Fibroblast of villous mesenchyme (primary cell): ENCODE results near the gene UGGT1. TPM values are rescaled to one million over a fixed set of nuclear protein-coding genes. Genes with fewer than 3 reads are reported as not detected.

Source experiments
- DNase-seq: peaks from one replicate; pipeline ENCODE4 v3.0.0-alpha.2; 2010; ENCODE audit warnings: low read depth
- H3K4me3 ChIP-seq: 2 replicates; pipeline ENCODE4 v1.5.1; 2011; ENCODE audit warnings: low read depth, mild to moderate bottlenecking, low read length
- CTCF ChIP-seq: IDR thresholded peaks from 2 replicates; pipeline ENCODE4 v1.5.1; 2012; ENCODE audit warnings: low read depth, mild to moderate bottlenecking, low read length; ENCODE audit not compliant: insufficient read depth
- total RNA-seq: library from RNA; depleted of rRNA; stranded (reverse); fragments of >200 nt; gene quantifications from 2 replicates; pipeline ENCODE4 v1.2.3, GENCODE V29; 2012

Gene UGGT1
- total RNA-seq, 1 donor, result 75.1 TPM

- DNase-seq, result no peak
- TF ChIP-seq CTCF, result no peak
- H3K4me3 ChIP-seq, result no peak overlapping the region
Measured at GRCh38 chr2:128195435-128195984, 104.5 kb downstream of the UGGT1 start.

DNA sequence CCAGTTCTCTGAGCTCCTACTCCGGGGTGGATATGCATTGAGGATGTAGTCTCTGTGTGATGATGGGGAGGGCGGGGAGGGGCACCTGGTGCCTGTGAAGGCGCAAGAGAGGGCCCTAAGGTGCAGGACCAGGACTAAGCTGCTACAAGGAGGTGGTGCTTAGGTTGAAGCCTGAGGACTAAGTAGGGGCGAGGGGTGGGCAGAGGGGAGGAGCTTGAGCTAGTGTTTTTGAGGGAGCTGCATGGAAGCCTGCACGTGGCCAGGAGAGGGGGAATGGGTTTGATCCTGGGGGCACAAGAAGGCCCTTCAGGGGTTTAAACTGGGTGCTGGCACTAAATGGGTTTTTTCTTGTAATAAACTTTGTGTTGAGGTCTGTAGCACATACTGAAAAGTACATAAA, 105.0 kb downstream of the UGGT1 start:
- TF ChIP-seq CTCF, result no peak
- H3K4me3 ChIP-seq, result no peak overlapping the region
- no peak for DNase-seq

DNA sequence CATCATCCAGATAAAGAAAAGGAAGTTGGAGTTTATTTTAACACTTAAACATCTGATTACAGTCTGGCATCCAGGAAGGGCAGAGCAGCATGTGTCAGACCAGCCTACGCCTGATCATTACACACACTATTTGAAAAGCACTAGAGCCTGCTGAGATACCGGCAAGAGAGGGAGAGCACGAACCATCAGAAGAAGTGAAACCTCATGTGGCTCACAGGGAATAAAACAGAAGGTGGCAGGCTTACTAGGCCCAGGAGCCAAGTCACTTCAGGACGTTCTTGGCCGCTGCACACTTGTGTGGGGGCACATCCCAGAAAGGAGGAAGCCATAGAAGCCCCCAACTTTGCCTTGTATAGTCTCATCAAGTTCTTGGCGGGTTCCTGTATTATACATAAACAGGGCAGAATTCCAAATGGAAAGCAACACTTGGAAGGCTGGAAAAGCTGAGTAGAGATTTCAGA, 105.5 kb downstream of the UGGT1 start:
- DNase-seq, result peak; percentile 50
- H3K4me3 ChIP-seq, result no peak overlapping the region
- no peak for TF ChIP-seq CTCF

GRCh38 chr2:128197059-128197458, 106.1 kb downstream of the UGGT1 start:
- DNase-seq, result no peak
- no peak for TF ChIP-seq CTCF

GRCh38 chr2:128198656-128199055, 107.7 kb downstream of the UGGT1 start:
- no peak overlapping the region for H3K4me3 ChIP-seq
- DNase-seq, result no peak
- no peak for TF ChIP-seq CTCF

More at GRCh38 chr2:128197059-128197458, 106.1 kb downstream of the UGGT1 start:
- H3K4me3 ChIP-seq, result no peak overlapping the region

DNA sequence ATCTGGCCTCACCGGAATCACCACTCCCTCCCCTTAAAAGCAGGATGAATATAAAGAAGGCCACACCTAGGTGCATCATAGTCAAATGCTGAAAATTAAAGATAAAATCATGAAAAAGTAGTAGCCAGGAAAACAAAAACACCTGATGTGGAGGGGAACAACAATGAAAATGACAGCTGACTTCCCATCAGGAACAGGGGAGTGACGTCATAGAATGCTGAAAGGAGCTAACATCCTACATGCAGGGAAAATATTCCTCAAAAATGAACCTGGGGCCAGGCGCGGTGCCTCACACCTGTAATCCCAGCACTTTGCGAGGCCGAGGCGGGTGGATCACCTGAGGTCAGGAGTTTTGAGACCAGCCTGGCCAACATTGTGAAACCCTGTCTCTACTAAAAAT, 108.1 kb downstream of the UGGT1 start:
- TF ChIP-seq CTCF, result no peak
- DNase-seq, result no peak
- no peak overlapping the region for H3K4me3 ChIP-seq

DNA sequence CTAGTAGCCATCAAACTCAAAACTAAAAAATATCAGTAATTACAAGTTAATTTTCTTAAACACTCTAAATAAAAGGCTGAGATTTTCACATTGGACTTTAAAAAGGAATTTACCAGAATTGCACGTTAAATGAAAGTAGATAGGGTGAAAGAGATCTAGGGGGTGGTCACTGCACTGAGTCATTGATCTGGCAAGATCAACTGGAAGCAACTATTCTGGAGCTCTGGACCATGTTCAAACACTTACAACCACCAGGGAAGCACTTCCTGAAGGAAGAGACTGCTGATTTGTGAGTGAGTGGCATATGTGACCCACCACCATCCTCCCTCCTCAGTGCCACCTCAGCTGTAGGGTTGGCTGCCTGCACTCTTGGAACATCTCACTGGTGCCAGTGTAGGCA, 111.8 kb downstream of the UGGT1 start:
- no peak for TF ChIP-seq CTCF

More for the DNA sequence above, 111.8 kb downstream of the UGGT1 start:
- no peak overlapping the region for H3K4me3 ChIP-seq
- DNase-seq, result no peak
